Endodermal cell (in vitro differentiated cells): ENCODE data around the gene GOLGA6B. TPM values are rescaled to one million over a fixed set of nuclear protein-coding genes. Genes with fewer than 3 reads are reported as not detected.
"Not testable (repeated sequence)": the region's sequence is repeated elsewhere in the genome, so short reads cannot be mapped to it uniquely, and the experiment has no call there.

Experiments
- DNase-seq: peaks from one replicate; pipeline ENCODE4 v3.0.0-alpha.2; 2017
- H3K27ac ChIP-seq: 2 replicates; pipeline ENCODE4 v1.5.1; 2013; ENCODE audit warnings: mild to moderate bottlenecking, low read depth, low read length, moderate library complexity
- H3K27me3 ChIP-seq: 2 replicates; pipeline ENCODE4 v1.6.1; 2013; ENCODE audit warnings: mild to moderate bottlenecking, low read length, moderate library complexity; ENCODE audit not compliant: insufficient read depth, control insufficient read depth, poor library complexity, severe bottlenecking
- H3K36me3 ChIP-seq: 2 replicates; pipeline ENCODE4 v1.7.0; 2013; ENCODE audit warnings: mild to moderate bottlenecking, low read length, moderate library complexity; ENCODE audit not compliant: control insufficient read depth, insufficient read depth
- H3K4me1 ChIP-seq: one replicate; pipeline ENCODE4 v1.7.0; 2013; ENCODE audit warnings: low read length; ENCODE audit not compliant: control insufficient read depth, insufficient read depth
- H3K4me3 ChIP-seq: 2 replicates; pipeline ENCODE4 v1.5.1; 2013; ENCODE audit warnings: mild to moderate bottlenecking, low read length, moderate library complexity
- H3K9ac ChIP-seq: 2 replicates; pipeline ENCODE4 v1.6.1; 2013; ENCODE audit warnings: mild to moderate bottlenecking, low read length, moderate library complexity; ENCODE audit not compliant: poor library complexity, severe bottlenecking; ENCODE audit errors: extremely low read depth
- H3K9me3 ChIP-seq: 2 replicates; pipeline ENCODE4 v1.6.1; 2013; ENCODE audit warnings: mild to moderate bottlenecking, low read length, moderate library complexity; ENCODE audit not compliant: control insufficient read depth
- H3K27ac Mint-ChIP-seq: 2 replicates; pipeline ENCODE4 v1.8.0; 2020; ENCODE audit warnings: mixed read lengths
- H3K27me3 Mint-ChIP-seq: 2 replicates; pipeline ENCODE4 v1.8.0; 2021; ENCODE audit warnings: mild to moderate bottlenecking, mixed read lengths; ENCODE audit not compliant: insufficient read depth
- H3K36me3 Mint-ChIP-seq: 2 replicates; pipeline ENCODE4 v1.8.0; 2020; ENCODE audit warnings: low read depth, mixed read lengths
- H3K4me1 Mint-ChIP-seq: 2 replicates; pipeline ENCODE4 v1.8.0; 2020; ENCODE audit warnings: mixed read lengths
- H3K4me3 Mint-ChIP-seq: 2 replicates; pipeline ENCODE4 v1.8.0; 2020; ENCODE audit warnings: mild to moderate bottlenecking, moderate library complexity, mixed read lengths
- H3K9me3 Mint-ChIP-seq: 2 replicates; pipeline ENCODE4 v1.8.0; 2020; ENCODE audit warnings: mild to moderate bottlenecking, mixed read lengths
- WGBS, 2 experiments: methylation state at CpG; one replicate each; pipeline versions ENCODE4 v1.1.5 to v1.1.7; 2013; ENCODE audit warnings: missing lambda C conversion rate in 2 of 2, mixed read lengths in 1 of 2; ENCODE audit not compliant: insufficient coverage in 1 of 2, insufficient read length in 1 of 2; 5-methylcytosine and 5-hydroxymethylcytosine counted together
- total RNA-seq, 2 donors: library from RNA; stranded (reverse); fragmentation: NEBNext Ultra II Directional in 1 of 2; extraction: Animal tissue kit (Norgen Biotek cat#: 25700) in 1 of 2; gene quantifications; 2 replicates in 1 of 2; 3 replicates in 1 of 2; pipeline ENCODE4 v1.2.1, GENCODE V29; 2021
- TF ChIP-seq, protein P1 (sequence below): fragments of 200-600 bp; sonication (generic); conservative IDR thresholded peaks from 2 replicates; pipeline ENCODE4 v1.5.0; 2021; ENCODE audit warnings: antibody characterized with exemption, mild to moderate bottlenecking

GOLGA6B gene
- total RNA-seq, 2 donors from 2014 or later = not detected

DNA sequence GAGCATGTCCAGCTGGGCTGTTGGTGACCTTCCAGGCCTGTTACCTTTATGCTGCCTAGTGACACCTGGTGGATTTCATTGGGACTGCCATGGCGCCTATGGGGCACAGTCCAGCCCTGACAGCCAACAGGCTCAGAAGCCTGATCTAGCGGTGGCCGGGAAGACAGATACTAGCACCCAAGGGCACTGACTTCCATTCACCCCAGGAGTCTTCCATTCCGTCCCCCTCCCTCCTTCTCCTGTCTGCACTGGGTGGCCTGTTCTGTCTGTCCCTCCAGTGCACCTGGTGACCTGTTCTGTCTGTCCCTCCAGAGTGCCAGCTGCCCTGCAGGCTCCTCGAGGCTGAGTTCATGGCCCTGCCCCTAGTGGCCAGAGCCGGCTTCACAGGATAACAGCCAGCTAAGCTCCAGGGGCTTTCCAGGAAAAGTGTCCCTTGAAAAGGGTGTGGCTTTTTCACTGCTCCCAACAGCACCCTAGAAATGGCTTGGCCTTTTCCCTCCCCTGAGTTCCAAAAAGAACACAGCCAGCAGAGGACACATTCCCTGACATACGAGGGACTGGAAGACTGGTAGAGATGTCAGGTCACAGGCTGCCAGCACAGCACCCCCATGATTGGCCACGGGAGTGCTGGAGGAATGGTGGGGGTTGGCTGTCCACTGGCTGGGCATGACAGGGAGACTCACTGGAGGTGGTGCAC lies 16.3 kb downstream of the GOLGA6B start:
- DNase-seq = peak; percentile 98
- peak overlapping the region; percentile 67 for H3K4me3 ChIP-seq
- H3K9me3 Mint-ChIP-seq, H3K36me3 ChIP-seq, H3K27ac ChIP-seq, H3K27me3 ChIP-seq, H3K27me3 Mint-ChIP-seq, H3K9ac ChIP-seq, H3K4me1 ChIP-seq, H3K36me3 Mint-ChIP-seq, H3K9me3 ChIP-seq: not testable (repeated sequence)
- H3K4me3 Mint-ChIP-seq = peak overlapping the region; percentile 55
- WGBS, 2 experiments = 0 to 13% methylated on average over 2 to 8 of the region's 8 CpGs
- H3K4me1 Mint-ChIP-seq = peaks cover 11% of the 10 kb centered on the region
- H3K27ac Mint-ChIP-seq = peak overlapping the region; percentile 85
- TF ChIP-seq, protein P1, sequence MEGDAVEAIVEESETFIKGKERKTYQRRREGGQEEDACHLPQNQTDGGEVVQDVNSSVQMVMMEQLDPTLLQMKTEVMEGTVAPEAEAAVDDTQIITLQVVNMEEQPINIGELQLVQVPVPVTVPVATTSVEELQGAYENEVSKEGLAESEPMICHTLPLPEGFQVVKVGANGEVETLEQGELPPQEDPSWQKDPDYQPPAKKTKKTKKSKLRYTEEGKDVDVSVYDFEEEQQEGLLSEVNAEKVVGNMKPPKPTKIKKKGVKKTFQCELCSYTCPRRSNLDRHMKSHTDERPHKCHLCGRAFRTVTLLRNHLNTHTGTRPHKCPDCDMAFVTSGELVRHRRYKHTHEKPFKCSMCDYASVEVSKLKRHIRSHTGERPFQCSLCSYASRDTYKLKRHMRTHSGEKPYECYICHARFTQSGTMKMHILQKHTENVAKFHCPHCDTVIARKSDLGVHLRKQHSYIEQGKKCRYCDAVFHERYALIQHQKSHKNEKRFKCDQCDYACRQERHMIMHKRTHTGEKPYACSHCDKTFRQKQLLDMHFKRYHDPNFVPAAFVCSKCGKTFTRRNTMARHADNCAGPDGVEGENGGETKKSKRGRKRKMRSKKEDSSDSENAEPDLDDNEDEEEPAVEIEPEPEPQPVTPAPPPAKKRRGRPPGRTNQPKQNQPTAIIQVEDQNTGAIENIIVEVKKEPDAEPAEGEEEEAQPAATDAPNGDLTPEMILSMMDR = peak; percentile 78

DNA sequence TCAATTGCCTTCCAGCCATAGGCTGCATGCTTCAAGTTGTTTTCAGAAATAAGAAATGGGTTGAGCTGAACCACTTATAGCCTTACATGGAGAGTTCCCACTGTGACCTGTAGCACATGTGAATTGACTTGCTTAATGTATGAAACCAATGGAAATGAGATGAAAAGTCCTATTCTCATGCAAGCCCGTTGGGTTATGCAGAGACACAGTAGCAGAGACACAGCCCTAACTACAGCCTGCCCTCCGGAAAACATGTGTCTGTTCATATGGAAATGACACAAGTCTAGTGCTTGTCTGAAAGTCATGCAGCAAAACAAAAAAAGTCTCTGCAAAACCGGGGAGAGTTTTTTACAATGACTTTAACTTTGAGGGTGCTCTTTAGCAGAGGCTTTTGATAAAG lies 17.0 kb downstream of the GOLGA6B start:
- H3K4me3 Mint-ChIP-seq = no peak overlapping the region
- Histone ChIP-seq H3K36me3 (no peaks in the 10 kb centered on the region), H3K4me3 (no peak overlapping the region), H3K9ac (no peak overlapping the region), H3K27ac (no peak overlapping the region), H3K4me1 (no peaks in the 10 kb centered on the region), H3K27me3 (no peaks in the 10 kb centered on the region), H3K9me3 (no peaks in the 10 kb centered on the region)
- no peak for DNase-seq
- no peaks in the 10 kb centered on the region for H3K27me3 Mint-ChIP-seq
- H3K36me3 Mint-ChIP-seq = no peaks in the 10 kb centered on the region
- no peak overlapping the region for H3K27ac Mint-ChIP-seq
- TF ChIP-seq, protein P1 = no peak
- H3K9me3 Mint-ChIP-seq = no peaks in the 10 kb centered on the region
- WGBS, 2 experiments = 11 to 29% methylated on average over 3 of the region's 3 CpGs
- peaks cover 11% of the 10 kb centered on the region for H3K4me1 Mint-ChIP-seq

DNA sequence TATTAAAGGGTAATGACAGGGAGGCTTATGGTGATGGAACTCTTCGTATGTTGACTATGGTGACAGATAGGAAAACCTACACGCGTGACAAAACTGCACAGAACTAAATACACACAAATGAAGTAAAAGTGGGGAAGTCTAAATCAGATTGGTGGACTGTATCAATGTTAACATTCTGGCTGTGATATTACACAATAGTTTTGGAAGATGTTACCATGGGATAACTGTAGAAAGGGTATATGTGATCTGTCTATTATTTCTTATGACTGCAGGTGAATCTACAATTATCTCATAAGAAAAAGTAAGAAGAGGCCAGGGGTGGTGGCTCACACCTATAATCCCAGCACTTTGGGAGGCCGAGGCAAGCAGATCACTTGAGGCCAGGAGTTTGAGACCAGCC lies 22.3 kb downstream of the GOLGA6B start:
- no peak overlapping the region for H3K4me3 ChIP-seq
- no peaks in the 10 kb centered on the region for H3K4me1 ChIP-seq
- H3K9me3 ChIP-seq = no peaks in the 10 kb centered on the region
- Mint-ChIP-seq H3K9me3 (no peaks in the 10 kb centered on the region), H3K36me3 (no peaks in the 10 kb centered on the region), H3K27ac (no peak overlapping the region), H3K4me3 (no peak overlapping the region), H3K4me1 (peaks cover 4% of the 10 kb centered on the region), H3K27me3 (peaks cover 5% of the 10 kb centered on the region)
- TF ChIP-seq, protein P1 = no peak
- no peak for DNase-seq
- H3K9ac ChIP-seq = no peak overlapping the region
- 90 to 100% methylated on average over 2 to 4 of the region's 4 CpGs for WGBS, 2 experiments
- no peak overlapping the region for H3K27ac ChIP-seq
- no peaks in the 10 kb centered on the region for H3K36me3 ChIP-seq
- peaks cover 10% of the 10 kb centered on the region for H3K27me3 ChIP-seq
